ENCODE results near the gene SOX8.
A peak's percentile ranks its signal among the peaks of the same experiment; 100 is the strongest.
"Not testable (repeated sequence)": the region's sequence is repeated elsewhere in the genome, so short reads cannot be mapped to it uniquely, and the experiment has no call there.

Gene SOX8

DNA sequence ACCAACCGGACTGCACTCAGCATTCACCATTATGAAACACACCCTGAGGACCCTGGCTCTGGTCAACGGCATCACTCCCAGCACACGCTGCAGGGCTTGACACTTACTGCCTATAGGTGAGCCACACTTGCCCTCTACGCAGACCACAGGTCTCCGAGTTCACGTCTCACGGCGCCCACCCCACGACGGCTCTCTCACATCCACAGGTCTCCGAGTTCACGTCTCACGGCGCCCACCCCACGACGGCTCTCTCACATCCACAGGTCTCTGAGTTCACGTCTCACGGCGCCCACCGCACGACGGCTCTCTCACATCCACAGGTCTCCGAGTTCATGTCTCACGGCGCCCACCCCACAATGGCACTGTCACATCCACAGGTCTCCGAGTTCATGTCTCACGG lies 25.8 kb upstream of the SOX8 start:
- DNase-seq = not testable (repeated sequence)

DNA sequence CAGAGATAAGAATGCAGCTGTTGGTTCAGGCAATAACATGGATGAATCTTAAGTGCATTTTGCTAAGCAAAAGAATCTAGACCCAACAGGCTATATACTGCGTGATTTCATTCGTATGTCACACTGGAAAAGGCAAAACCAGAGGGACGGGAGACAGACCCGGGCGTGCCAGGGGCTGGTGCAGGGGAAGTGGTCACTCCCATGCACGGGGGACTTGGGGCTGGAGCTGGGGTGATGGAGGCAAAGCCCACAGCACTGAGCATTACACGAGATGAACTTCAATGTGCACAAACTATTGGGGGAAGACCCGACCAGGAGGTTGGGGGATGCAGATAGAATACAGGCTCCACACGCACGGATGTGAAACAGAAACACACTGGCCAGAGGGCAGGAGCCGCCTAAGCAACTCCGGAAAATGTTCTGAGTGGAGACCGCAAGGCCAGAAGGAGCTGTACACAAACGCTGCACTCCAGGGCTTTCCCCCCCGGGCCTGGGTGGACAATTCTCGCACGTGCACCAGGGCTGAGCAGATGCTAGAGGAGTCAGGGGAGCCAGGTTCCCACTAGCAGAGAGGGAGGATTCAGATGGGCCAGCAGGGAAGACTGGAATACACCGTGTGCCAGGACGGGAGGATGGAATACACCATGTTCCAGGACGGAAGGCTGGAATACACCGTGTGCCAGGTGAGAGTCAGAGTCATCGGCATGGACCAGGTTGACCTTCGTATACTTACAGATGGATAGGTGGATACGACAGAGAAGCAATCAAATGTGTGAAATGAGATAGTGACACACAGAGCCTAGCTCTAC lies 22.1 kb upstream of the SOX8 start:
- DNase-seq = no peak

DNA sequence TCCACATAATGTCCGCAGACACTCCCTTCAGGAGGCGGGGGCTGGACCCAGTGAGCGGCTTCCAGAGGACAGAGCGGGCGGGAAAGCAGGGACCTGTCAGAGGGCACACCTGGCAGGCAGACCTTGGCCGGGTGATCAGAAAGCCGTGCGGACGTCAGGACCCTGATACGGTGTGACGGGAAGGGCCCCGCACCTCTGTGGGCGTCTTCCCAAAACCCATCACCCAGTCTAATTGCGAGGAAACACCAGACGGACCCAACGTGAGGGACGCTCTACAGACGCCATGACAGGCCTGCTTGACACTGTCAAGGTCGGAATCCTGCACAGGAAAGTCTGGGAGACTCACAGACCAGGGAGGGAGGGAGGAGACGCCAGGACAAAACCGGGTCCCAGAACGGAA lies 19.2 kb upstream of the SOX8 start:
- DNase-seq = no peak

DNA sequence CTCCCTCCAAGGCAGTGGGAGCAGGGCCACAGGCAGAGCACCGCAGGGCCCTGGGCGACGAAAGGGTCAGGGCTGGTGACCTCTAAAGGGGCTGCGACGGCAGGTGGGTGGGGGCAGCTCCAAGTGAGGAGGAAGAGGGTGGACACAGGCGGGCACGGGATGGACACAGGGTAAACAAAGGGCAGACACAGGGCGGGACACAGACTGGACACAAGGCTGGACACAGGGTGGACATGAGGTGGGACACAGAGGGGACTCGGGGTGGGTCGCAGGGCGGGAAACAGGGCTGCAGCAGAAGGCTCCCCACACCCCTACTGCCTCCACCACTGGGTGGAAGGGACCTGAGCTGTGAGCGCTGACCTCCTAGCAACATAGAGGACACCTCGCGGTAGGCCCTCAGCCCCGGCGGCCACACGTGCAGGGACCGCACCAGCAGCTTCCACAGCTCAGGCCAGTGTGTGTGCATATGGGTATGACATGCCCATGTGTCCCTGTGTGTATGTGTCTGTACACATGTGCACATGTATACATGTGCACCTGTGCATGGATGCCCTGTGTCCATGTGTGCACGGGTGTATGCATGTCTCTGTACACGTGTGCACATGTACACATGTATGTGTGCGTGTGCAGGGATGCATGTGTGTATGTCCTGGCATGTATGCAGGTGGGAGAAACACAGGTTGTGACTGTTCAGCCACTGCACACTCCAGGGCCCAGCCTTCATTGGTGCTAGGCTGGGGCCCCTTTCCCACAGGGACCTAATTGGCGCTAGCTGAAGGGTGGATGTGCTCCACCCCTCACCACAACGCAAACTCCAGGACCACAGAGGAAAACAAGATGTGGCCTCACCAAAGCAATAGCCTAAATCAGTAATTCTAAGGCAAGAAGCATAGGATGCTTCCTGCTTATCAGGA lies 18.4 kb upstream of the SOX8 start:
- DNase-seq = no peak

- DNase-seq = no peak
Measured at GRCh38 chr16:963913-964312, 17.7 kb upstream of the SOX8 start.

DNA sequence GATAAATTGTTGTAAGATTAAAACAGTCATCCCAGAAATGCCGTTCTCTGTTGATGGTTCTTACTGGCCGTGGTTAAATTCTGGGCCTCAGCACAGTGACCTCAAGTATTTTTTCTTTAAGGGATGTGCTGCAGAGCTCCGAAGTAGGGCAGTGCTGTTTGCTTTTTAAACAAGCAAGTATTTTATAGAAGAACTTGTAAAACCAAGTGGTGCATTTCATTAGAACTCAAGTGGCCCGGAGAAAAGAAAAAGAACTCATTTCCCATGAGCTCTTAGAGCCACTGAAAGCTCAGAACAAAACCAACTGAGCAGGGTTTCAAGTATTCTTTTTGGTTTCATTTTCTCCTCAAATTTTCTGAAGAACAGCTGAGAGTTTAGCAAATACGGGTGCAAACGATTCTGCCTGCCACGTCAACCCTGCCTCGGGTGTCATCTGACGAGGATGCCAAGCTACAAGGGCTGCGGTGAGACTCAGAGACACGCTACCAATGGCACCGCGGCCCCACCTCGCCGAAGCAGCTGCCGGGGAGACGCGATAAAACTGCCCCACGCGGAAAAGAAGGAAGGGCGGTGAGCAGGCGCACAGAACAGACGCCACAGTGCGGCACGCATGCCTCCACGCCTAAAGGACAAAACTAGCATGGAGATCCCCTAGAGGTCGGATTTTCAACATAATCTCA lies 17.1 kb upstream of the SOX8 start:
- DNase-seq = peak; percentile 75

DNA sequence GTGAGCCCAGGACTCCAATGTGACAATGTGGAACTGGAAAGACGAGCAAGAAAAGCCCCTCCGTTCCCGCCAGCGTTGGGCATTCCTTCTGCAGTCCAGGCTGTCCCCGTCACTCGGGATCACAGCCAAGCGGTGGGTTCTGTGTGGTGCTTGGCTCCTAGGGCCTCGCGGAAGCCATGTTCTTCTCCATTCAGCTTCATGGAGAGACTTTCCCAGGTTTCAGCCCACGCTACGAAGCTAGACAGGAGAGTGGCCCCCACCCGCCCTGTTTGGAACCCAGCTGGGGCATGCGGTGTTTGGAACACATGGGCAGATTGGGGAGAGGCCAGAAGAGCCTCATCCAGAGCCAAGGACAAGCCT lies 16.6 kb upstream of the SOX8 start:
- no peak for DNase-seq

GRCh38 chr16:965487-965886 lies 16.1 kb upstream of the SOX8 start:
- no peak for DNase-seq

- DNase-seq = no peak
Measured at GRCh38 chr16:966035-966434, 15.5 kb upstream of the SOX8 start.

DNA sequence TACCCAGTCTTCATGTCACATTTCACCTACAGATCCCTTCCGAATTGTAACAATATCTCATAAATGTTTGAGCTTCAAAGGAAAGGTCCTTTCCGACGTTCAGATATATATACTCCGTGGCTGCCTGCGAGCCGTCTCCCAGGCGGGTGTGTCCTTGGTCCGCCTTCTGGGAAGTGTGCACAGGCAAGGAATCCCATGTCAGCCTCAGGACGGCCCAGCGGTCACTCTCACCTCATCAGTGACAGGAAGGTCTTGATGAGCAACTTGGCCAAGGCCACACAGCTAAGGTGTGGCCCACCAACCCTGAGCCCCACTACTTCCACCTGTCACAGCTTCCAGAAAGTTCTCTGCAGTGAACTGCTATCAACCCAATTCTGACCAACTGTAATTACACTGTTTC lies 15.1 kb upstream of the SOX8 start:
- no peak for DNase-seq

- no peak for DNase-seq
Measured at GRCh38 chr16:967077-967541, 14.5 kb upstream of the SOX8 start.

DNA sequence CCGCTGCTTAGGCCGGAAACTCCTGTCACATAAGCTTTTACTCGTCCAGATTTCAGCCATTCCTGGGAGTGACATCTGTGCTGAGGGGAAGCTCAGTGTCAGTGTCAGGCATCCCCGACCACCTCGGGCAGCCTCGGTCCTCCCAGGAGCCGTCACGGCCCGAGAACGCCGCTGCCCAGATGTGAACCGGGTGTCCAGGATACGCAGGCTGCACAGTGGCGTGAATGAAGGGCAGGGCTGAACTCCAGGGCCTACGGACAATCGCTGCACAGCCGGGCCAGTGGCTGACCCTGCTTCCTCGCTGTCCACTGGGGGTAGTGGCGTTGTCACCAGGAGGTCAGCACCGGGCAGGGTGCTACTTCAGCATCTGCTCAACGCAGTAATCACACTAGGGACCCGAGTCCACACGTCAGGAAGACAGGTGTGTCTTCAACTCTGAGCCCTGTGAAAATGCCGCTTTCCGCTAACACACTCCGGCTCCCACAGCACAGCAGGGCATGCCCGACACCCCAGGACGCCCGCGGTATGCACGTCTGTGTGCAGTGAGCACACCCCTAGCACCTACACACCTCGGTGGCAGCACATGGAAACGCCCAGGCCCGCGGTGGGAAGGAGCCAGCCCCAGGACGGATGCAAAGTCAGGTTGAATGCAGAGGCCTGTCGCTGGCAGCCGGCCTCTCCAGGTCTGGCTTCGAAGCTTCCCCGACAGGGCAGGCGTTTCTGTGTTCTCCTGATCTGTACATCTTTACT lies 13.8 kb upstream of the SOX8 start:
- DNase-seq = no peak

DNA sequence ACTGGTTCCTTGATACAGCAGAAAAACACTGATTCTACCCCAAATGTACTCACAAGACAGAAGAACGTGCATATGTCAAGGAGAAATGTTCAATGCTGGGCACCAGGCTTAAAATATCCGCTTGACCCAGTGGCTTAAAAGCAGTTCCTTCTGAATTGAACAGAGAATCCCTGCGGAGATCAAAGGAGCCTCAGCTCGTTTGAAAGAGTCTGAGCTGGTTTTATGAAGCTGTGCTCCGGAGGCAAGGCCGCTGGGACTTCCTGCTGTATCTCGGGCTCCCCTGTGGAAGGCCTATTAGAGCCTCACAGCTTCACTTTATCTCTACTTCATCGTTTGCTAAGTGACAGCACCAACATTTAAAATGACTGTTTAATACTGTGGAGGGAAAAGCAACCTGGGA lies 12.9 kb upstream of the SOX8 start:
- DNase-seq = peak; percentile 25

DNA sequence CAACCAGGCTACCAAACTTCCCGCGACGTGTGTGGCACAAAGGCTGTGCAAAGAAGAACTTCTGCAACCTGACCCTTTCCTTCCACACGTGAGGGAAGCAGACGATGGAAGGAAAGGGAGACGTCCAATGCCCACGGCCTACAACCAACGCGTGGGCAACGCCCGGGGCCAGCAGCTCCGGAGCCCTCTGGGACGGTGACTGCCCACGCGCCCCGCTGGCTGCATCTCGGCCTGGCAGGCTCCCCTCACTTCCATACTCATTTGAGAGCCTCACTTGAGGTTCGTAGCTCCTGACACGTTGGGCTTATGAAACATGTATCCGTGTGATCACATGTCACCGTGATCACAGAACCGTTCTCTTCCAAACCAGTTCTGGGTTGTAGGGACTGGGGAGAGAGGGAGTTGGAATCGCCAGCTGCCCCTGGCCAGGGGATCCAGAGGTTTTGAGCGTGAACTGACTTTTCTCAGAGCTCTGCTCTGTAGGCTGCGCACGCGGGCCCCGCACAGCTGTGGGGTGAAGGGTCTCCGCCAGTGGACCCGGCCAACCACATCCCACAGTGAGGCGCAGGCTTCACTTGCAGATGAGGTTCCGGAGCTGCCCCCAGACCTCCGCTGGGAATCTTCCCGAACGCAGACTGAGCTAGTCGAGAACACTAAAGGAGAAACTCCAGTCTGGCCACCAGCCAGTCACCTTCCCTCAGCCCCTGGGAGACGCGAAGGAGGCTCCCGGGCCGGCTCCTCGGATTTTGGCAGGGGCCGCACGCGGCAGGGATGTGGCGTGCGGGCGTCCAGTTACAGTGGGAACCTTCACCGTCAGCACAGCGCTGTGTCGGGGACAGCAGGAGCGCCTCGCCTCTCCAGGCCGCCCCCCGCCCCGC lies 11.8 kb upstream of the SOX8 start:
- DNase-seq = no peak

GRCh38 chr16:970386-970765 lies 11.2 kb upstream of the SOX8 start:
- DNase-seq = no peak

DNA sequence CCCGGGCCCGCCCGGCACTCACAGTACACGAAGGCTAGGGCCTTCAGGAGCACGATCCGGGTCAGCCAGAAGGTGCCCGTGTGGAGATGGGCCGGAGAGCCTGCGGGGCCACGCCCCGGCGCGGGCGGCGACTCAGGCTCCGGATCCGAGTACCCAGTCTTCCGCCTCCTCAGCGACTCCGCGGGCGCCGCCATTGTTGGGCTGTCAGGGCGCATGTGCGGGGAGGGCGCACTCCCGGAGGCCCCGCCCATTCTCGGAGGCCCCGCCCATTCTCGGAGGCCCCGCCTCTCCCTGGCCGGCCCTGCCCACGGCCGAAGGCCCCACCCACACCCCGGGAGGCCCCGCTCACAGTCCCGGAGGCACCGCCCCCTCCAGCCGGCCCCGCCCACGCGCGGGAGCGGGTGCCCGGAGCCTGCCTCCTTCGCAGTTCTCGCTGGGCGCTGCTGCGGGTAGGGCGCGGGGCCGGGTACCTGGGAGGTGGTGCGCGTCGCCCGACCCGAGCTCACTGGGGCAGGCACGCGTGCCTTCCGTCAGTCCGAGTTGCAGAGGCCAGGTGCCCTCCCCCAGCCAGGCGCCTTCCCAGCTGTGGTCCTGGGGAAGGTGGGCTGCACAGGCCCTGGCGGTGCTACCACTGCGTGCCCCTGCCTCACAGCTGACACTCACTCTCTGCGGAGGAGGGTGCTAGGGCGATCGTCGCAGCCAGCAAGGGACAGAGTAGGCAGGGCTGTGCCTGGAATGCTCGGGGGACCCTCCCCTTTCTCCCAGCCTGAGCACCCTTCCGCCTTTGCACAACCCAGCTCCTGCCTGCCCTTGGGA lies 10.6 kb upstream of the SOX8 start, which contains the start of gene LMF1:
Gene LMF1, minus strand, starts transcription at position 219 of the 816 bp plus-strand sequence. Its CDS starts 4 bp downstream, at position 215.
- peak; percentile 98 for DNase-seq

- no peak for DNase-seq
Measured at GRCh38 chr16:971582-971905, 10.0 kb upstream of the SOX8 start.

DNA sequence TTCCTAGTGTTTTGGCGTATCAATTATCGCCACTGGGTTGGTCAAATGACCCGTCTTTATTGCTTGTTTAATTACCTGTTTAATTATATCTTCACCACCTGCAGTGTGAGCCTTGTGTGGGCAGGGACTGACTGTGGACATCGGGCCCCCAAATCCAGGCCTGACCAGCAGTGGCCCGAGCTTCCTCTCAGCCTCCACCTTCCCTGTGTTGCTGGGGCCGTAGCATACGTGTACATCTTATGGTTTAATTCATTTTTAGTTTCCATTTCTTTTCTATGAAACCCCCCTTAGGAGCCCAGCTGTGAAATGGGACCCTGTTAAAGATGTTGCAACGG lies 9.6 kb upstream of the SOX8 start:
- DNase-seq = no peak

DNA sequence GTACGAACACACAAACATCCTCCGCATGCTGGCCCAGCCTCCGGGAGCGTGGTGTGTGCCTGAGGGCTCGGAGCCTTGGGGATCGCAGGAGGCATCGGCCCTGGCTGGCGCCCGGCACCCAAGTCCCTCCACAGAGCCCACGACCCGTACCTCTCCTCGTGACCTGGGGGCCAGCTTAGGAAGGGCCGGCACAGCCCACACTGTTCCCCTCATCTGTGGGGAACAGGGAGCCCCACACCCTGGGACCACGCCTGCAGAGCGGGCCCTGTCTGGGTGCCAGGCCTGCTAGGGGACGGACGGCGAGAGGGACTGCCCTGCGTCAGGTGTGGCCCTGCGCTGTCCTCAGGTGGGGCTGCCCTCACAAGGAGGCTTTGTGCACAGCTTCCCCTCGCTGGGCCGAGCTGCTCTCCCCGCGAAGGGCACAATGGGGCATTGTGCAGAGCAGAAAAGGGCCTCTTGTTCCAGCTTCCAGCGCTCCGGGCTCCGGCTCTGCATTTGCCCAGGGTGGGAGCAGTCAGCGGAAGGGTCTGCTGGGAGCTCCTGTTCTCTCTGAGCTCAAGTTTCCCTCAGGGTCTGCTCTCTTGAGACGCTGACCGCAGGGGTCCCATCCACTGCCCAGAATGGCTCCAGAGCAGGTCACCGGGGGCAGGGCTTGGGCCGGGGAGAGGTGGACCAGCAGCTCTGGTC lies 9.1 kb upstream of the SOX8 start:
- DNase-seq = no peak

GRCh38 chr16:973366-973765 lies 8.2 kb upstream of the SOX8 start:
- DNase-seq = no peak

All from CD4-positive, alpha-beta T cell treated with Interleukin-17A for 4 hours (primary cell).